Lower leg skin (tissue), 4 donors: ENCODE results near the gene STAG3. TPM values are rescaled to one million over a fixed set of nuclear protein-coding genes. Genes with fewer than 3 reads are reported as not detected.
A peak's percentile ranks its signal among the peaks of the same experiment; 100 is the strongest.

Experiments
- DNase-seq, 2 donors: peaks; one replicate each; pipeline ENCODE4 v3.0.0-alpha.2; 2019; ENCODE audit warnings: low spot score in 2 of 2
- H3K4me3 ChIP-seq: fragments of 200-600 bp; sonication (generic); 2 replicates; pipeline ENCODE4 v1.5.1; 2017; ENCODE audit warnings: mild to moderate bottlenecking, low read depth; ENCODE audit not compliant: poor library complexity, severe bottlenecking
- POLR2A ChIP-seq, 2 donors: fragments of 450-650 bp; IDR thresholded peaks; one replicate each; pipeline ENCODE4 v1.6.1; 2016 to 2017; ENCODE audit warnings: antibody characterized with exemption in 2 of 2, mild to moderate bottlenecking in 1 of 2, moderate library complexity in 1 of 2
- WGBS, 2 donors: methylation state at CpG; one replicate each; pipeline ENCODE4 v1.1.5; 2018; 5-methylcytosine and 5-hydroxymethylcytosine counted together
- intact Hi-C: fragments of 100-400 bp; cut with DNase I; formaldehyde crosslinking; loops from one replicate; pipeline ENCODE4 v1.15.0; 2023; ENCODE audit warnings: low total_unique reads
- total RNA-seq, 4 donors: library from RNA; depleted of rRNA; stranded (reverse); fragments of >200 nt; gene quantifications; one replicate each; pipeline ENCODE4 v1.1.0, GENCODE V29; 2016
- TF ChIP-seq, protein P1 (sequence below), 3 donors: fragments of 450-650 bp; IDR thresholded peaks; one replicate each; pipeline ENCODE4 v1.5.1; 2016; ENCODE audit warnings: antibody characterized with exemption in 3 of 3, mild to moderate bottlenecking in 3 of 3, moderate library complexity in 2 of 3

STAG3 gene
- total RNA-seq, 4 donors from 2014 or later = 0.34 to 1.8 (median 1.0) TPM

DNA sequence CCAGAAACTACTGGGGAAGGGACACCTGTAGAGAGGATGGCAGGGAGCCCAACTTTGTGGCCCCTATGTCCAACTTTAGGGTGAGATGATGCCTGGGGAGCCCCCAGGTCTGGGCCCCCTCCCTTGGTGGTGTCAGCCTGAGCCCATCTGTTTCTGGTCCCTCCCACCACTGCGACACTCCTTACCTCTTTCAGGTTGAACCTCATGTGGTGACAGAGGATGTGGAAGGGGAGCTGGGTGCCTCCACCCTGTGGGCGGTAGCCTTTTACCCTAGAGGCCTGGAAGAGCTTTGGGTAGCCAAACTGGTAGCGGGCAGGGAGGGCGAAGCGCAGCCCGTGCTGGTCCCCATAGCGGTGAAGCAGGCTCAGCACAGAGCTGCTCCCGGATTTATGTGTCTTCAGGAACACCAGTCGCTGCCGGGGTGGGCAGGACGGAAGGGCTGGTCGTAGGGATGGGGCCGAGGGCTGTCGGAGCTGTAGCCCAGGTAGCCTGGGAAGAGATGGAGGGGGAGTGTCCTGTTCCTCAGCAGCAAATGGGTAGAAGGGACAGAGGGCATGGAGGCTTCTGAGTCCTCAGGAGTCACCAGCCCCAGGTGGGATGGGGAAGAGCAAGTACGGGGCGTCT, 11.3 kb upstream of the STAG3 start:
- intact Hi-C loops = no loop called here
- TF ChIP-seq, protein P1, sequence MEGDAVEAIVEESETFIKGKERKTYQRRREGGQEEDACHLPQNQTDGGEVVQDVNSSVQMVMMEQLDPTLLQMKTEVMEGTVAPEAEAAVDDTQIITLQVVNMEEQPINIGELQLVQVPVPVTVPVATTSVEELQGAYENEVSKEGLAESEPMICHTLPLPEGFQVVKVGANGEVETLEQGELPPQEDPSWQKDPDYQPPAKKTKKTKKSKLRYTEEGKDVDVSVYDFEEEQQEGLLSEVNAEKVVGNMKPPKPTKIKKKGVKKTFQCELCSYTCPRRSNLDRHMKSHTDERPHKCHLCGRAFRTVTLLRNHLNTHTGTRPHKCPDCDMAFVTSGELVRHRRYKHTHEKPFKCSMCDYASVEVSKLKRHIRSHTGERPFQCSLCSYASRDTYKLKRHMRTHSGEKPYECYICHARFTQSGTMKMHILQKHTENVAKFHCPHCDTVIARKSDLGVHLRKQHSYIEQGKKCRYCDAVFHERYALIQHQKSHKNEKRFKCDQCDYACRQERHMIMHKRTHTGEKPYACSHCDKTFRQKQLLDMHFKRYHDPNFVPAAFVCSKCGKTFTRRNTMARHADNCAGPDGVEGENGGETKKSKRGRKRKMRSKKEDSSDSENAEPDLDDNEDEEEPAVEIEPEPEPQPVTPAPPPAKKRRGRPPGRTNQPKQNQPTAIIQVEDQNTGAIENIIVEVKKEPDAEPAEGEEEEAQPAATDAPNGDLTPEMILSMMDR (IDR thresholded peaks at IDR 0.05) = no peak
- TF ChIP-seq POLR2A (IDR thresholded peaks at IDR 0.05) = no peak
- 49 to 60% methylated on average over 16 of the region's 16 CpGs for WGBS, 2 donors
- H3K4me3 ChIP-seq = no peak overlapping the region
- no peak for DNase-seq

DNA sequence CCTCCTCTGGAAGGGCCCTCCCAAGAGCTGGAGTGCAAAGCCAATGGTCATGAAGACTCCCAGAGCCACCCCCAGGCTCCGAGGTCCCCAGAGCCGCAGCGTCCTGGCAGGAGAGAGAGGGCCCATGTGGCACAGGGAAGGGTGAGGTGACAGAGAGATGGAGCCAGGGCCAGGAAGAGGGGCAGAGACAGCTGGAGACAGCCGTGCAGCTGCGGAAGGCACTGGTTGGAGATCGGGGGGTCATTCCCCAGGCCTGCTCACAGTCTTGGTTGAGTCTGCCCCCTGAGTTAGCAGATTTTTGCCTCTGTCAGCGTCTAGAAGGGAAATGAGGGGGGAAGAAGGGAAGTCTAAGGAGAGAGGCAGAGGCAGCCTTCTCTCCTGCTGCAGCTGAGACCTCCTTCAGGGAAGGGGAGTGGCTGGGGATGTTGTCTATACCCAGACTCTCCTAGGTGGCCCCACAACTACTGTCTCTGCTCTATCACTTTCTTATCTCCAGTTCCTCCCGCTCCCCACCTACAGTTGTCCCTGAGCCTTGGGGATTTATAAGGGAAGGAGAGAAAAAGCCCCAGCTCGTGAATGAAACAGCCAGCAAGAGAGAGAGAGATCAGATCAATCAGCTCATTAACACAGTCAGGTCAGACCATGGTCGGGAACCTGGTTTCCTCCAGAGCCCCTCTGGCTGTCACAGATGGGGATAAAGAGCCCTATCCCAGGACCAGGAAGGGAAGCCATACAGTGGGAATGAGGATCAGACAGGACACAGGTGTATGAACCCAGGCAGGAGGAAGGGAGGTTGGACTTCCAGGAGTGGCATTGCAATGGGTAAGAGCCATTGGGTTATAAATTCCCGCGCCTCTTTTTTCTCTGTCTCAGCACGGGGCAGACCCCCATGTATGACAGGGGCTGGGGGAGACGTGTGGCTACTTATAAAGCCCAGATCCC, 10.5 kb upstream of the STAG3 start:
- 30 to 37% methylated on average over 14 of the region's 14 CpGs for WGBS, 2 donors
- H3K4me3 ChIP-seq = no peak overlapping the region
- no peak for DNase-seq
- TF ChIP-seq, protein P1 (IDR thresholded peaks at IDR 0.05) = no peak
- intact Hi-C loops = no loop called here

DNA sequence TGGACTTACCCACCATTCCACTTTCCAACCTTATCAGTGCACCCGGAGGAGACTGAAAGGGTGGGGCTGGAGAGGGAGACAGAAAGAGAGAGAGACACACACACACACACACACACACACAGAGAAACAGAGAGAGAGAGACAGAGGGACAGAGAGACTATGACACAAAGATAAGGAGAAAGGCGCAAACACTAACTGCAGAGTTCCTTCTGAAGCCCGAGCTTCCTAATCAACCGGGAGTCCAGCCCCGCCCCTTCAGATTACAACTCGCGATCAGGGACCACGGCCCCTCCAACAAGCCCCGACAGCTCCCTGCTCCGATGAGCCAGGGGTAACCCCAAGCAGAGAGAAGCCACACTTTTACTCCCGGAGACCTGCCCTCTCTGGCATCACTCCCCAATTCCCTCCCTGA, 9.8 kb upstream of the STAG3 start:
- intact Hi-C loops = no loop called here
- no peak for DNase-seq
- 2 to 3% methylated on average over 11 of the region's 11 CpGs for WGBS, 2 donors
- H3K4me3 ChIP-seq = peak overlapping the region; percentile 33
- TF ChIP-seq, protein P1 (IDR thresholded peaks at IDR 0.05) = no peak
- TF ChIP-seq POLR2A (IDR thresholded peaks at IDR 0.05) = no peak

DNA sequence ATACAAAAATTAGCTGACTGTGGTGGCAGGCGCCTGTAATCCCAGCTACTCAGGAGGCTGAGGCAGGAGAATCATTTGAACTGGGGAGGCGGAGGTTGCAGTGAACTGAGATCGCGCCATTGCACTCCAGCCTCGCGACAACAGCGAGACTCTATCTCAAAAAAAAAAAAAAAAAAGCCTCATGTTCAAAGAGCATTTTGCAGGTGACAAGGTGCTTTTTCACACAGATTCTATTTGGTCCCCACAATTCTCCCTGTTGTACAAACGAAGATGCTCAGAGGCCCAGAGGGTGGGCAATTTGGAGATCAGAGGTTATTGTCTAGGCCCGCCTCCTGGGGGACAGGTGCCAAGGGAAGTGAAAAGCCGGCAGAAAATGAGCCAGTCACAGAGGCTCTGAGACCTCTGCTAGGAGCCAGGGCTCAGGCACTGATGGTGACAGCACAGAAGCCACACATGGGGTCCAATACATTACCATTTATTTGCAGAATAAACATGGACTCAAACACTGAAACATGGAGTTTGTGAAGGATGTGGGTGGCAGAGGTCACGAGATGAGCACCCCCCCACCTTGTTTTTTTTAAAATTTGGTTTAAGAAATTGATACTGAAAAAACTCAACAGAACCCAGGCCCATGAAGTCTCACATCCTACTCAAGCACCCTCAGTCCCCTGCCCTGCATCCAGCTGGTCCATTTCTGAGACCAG, 8.4 kb upstream of the STAG3 start:
- no peak overlapping the region for H3K4me3 ChIP-seq
- no peak for TF ChIP-seq POLR2A (IDR thresholded peaks at IDR 0.05)
- TF ChIP-seq, protein P1 (IDR thresholded peaks at IDR 0.05) = no peak
- intact Hi-C loops = no loop called here
- WGBS, 2 donors = 86 to 88% methylated on average over 11 of the region's 11 CpGs
- no peak for DNase-seq

DNA sequence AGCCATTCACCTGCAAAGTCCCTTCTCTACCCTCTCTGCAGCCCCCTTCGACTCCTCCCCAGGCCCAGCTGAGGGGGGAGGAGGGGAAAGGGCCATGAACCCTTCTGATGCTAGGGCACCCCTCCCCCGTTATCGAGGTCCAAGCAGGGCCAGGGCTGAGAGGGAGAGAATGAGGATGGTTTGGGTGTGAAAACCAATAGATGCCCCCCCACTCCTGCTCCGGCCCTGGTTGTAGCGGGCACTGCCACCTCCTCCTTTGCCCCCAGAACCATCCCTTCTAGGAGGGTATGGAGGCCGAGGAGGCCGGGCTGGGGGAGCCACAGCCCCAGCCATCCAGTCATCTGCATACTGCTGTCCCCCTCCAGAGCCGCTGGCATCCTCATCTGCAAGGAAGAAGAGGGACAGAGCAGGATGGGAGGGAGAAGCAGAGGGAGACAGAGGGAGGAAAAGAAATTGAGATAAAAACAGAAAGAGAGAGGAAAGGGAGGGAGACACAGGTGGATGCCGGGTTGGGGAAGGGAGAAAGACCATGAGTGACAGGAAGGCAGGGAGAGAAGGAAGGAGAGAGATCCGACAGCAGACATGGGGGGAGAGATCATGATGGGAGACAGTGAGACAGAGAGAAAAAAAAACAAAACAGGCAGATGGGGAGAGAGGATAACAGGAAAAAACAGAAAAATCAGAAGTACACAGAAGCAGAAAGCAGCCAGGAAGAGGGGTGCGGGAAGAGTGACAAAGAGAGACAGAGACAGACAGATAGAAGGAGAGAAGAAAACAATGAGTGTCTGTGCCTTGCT, 7.4 kb upstream of the STAG3 start:
- TF ChIP-seq, protein P1 (IDR thresholded peaks at IDR 0.05) = no peak
- no peak for TF ChIP-seq POLR2A (IDR thresholded peaks at IDR 0.05)
- intact Hi-C loops = no loop called here
- WGBS, 2 donors = 87% methylated on average over 11 of the region's 11 CpGs
- H3K4me3 ChIP-seq = no peak overlapping the region
- DNase-seq = no peak
